Measurements from ENCODE around the gene XKR8.
A peak's percentile ranks its signal among the peaks of the same experiment; 100 is the strongest.

The XKR8 gene

DNA sequence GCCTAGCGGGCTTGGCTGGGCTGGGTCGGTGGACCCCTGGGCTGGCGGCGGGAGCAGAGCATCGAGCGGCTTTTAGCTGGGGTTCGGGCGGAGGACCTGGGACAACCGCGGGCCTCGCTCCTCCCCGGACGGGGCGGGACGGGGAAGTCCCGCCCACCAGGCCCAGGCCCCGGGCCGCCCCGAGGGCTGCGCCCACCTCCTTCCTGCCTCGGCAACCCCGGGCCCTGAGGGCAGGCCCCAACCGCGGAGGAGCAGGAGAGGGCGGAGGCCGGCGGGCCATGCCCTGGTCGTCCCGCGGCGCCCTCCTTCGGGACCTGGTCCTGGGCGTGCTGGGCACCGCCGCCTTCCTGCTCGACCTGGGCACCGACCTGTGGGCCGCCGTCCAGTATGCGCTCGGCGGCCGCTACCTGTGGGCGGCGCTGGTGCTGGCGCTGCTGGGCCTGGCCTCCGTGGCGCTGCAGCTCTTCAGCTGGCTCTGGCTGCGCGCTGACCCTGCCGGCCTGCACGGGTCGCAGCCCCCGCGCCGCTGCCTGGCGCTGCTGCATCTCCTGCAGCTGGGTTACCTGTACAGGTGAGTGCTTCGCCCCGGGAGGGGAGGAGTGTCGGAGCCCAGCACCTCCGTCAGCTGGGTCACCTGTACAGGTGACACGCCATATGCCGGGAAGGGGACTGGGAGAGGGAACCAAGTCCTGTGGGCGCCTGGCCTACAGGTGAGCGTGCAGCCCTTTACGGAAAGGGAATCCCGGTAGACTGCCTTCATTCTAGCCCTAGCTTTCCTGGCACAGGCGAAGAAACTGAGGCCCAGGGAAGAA lies at the start of gene XKR8:
XKR8 (plus strand) TSS at position 182 of the 812 bp plus-strand sequence; CDS start at position 279, 97 bp downstream.
- peak; percentile 80 for DNase-seq

DNA sequence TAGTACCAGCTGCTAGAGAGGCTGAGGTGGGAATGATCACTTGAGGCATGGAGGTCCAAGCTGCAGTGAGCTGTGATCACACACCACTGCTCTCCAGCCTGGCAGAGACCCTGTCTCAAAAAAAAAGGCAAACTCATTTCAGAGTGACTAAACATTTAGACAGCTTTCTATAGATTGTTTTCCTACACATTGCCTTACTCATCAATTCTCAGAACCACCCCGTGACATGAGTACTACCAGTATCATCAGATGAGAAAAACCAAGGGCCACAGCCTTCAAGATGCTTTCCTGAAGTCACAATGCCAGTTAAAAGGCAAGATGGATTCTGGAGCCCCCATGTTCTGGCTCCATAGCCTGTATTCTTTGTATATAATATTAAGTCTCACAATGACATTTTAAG lies 47.3 kb upstream of the XKR8 start:
- no peak for DNase-seq

GRCh38 chr1:27915082-27915575 lies 44.6 kb upstream of the XKR8 start:
- no peak for DNase-seq

GRCh38 chr1:27922272-27922671 lies 37.5 kb upstream of the XKR8 start:
- DNase-seq, result no peak

DNA sequence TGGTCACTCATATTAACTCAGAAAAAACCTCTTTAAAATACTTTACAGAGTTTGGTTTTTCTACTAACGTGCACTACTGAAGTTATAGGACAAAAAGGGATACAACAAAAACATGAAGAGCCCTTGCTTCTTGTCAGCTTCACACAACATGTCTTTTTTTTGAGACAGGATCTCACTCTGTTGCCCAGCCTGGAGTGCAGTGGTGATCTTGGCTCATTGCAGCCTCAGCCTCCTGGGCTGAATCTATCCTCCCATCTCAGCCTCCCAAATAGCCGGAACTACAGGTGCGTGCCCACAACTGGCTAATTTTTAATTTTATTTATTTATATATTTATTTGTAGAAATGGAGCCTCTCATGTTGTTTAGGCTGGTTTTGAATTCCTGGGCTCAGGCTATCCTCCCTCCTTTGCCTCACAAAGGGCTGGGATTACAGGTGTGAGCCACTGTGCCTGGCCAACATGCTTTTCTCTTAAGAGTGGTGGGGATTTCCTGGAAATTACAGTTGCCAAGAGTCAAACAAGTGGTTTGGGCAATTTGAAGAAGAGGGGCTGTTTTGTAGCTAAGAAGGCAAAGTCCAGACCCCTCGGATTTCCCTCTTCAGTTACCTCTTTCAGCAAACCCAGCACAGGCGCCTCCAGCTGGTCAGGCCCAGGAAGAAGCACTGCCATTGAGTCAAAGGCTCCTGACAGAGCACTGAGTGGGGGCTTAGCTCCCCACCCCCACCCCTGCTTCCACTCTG lies 31.4 kb upstream of the XKR8 start:
- DNase-seq, result no peak

DNA sequence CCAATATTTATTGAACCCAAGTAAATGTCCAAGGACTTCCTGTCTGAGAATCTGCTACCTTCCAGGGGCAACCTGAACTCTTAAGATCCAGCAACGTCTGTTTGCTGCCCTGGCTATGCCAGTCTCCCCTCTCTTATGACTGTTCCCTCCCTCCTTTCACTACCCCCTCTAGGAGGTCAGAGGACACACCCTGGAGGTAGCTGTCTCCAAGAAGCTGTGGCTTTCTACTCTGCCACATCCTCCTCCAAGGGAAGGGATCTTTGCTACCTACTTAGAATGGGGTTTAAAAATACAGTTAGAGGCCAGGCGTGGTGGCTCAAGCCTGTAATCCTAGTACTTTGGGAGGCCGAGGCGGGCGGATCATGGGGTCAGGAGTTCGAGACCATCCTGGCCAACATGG lies 28.6 kb upstream of the XKR8 start:
- DNase-seq, result no peak

DNA sequence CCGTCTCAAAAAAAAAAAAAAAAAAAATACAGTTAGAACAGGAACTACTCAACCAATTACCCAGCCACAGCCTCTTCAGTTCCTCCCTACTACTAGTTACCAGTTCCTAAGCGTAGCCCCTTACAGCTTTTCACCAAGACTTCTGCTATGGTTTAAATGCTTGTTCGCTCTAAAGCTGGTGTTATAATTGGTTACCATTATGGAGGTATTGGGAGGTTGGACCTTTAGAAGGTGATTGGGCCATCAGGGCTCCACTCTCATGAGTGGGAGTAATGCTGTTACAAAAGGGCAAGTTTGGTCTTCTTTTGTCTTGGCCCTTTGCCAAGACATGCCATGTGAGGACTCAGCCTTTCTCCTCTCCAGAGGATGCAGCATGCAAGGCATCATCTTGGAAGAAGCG lies 28.0 kb upstream of the XKR8 start:
- DNase-seq, result peak; percentile 3

- DNase-seq, result peak; percentile 67
Measured at GRCh38 chr1:27934818-27935549, 24.8 kb upstream of the XKR8 start, which contains the start of gene SMPDL3B. SMPDL3B (plus strand) TSS chr1:27935000; CDS start chr1:27935184, 184 bp downstream.

DNA sequence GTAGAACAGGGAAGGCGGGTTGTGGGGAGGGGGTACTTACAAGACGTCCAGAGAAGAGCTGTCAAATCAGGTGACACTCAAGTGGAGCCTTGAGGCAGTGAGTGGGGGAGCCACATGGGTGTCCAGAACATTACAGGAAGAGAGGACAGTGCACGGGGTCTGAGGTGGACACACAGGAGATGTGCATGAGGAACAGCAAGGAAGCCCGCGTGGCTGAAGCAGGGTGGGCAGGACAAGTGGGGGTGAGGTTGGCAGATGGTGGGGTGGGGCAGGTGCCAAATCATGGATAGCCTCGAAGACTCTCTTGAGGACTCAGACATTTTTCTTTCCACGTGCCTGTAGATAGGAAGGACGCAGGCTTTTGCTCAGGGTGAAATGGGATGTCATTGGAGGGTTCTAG lies 24.1 kb upstream of the XKR8 start:
- peak; percentile 26 for DNase-seq

- no peak for DNase-seq
Measured at GRCh38 chr1:27936370-27936769, 23.4 kb upstream of the XKR8 start.

DNA sequence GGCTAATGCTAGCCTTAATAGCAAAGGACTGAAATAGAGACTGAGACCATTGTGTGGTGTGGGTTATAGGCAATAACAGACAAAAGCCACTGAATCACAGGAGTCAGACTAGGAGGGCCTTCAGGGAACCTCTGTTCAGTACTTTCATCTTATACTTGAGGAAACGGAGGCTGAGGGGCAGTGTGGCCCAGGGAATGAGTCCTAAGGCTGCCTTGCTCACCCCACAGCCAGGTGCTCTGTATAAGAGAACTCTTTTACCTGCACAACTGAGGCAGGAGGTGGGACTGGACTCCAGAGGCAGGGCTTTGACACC lies 22.3 kb upstream of the XKR8 start:
- no peak for DNase-seq

DNA sequence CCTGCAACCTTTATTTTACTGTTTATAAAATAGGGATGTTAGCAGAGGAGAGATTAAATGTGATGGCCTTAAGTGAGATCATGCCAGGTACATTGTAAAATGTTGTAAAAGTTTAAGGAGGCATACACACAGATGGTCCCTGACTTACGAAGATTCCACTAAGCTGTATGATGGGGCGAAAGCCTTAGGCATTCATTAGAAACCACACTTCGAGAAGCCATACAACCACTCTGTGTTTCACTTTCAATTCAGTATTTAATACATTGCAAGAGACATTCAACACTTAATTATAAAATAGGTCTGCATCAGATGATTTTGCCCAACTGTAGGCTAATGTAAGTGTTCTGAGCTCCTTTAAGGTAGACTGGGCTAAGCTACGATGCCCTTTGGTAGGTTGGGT lies 21.3 kb upstream of the XKR8 start:
- no peak for DNase-seq

- DNase-seq, result no peak
Measured at GRCh38 chr1:27940297-27940696, 19.5 kb upstream of the XKR8 start.

DNA sequence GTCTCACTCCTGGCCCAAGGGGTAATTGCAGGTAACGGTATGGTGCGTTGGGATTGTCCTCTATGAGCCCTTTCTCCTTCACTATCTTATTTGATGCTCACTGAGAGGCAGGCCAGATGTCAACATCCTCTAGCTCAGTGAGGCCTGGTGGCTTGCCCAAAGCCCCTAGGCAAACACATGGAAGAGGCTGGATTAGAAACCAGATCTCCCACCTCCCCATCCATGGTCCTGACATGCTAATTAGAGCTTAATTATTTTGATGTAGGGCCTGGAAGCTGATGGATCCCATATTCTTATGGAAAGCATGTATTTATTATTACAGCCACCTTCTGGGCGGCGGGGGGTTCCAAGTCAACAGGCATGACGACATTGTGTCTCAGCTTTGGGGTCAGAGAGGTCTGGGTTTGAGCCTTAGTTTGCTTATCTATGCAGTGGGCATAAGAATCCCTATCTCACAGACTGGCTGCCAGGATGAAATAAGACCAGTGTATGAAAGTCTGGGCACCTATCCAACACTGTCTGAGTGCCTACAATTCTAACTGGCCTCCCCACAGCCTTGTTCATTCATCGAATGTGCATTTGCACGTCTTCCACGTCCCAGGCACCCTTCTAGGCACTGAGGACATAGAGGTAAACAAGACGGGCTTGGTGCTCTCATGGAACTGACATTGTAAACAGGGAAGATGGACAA lies 18.8 kb upstream of the XKR8 start:
- DNase-seq, result no peak

DNA sequence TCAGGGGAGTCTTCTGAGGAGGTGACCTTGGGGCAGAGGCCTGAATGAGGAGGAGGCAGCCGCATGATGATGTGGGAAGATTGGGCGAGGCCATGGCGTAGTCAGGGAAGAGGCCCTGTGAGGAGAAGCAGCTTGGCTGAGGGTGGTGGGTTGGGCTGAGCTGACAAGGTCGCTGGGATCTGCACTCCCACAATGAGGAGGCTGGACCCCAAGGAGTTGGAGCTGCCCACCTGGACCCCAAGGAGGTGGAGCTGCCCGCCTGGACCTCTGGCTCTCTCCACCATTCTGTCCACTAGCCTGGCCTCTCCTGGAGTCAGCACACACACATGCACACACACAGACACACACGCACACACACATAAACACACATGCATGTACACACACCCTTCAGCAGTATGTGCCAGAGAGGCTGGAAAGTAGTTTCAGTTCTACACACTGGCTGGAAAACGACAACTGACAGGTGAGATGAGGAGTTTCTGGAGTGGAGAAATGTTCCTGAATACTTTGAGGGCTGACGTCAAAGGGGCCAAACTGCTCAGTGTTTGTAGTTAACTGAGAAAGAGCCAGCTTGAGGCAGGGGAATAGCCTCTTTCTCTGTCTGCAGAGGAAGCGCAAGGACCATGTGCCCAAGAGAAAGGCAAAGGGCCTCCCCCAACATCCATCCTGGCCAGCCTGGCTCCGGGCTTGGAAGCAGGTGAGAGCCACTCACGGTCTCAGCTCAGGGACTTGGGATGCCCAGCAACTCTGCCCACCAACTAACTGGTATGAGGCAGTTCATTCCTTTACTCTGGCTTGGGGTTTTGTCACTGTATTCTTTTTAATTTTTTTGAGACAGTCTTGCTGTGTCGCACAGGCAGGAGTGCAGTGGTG lies 17.9 kb upstream of the XKR8 start:
- no peak for DNase-seq

DNA sequence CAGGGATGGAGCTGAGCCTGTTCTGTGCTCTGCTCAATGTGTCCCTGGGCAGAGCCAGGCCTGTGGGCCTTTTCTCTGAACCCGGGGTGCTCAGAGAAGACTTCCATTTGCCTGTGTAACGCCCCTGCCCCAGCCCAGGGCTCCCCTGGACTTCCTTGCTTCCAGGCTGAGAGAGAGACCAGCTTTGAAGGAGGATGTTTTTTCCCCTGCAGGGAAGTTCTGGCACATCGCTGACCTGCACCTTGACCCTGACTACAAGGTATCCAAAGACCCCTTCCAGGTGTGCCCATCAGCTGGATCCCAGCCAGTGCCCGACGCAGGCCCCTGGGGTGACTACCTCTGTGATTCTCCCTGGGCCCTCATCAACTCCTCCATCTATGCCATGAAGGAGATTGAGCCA lies 14.8 kb upstream of the XKR8 start:
- no peak for DNase-seq

- DNase-seq, result no peak
Measured at GRCh38 chr1:27949027-27949426, 10.7 kb upstream of the XKR8 start.

- DNase-seq, result no peak
Measured at GRCh38 chr1:27951396-27951795, 8.4 kb upstream of the XKR8 start.

DNA sequence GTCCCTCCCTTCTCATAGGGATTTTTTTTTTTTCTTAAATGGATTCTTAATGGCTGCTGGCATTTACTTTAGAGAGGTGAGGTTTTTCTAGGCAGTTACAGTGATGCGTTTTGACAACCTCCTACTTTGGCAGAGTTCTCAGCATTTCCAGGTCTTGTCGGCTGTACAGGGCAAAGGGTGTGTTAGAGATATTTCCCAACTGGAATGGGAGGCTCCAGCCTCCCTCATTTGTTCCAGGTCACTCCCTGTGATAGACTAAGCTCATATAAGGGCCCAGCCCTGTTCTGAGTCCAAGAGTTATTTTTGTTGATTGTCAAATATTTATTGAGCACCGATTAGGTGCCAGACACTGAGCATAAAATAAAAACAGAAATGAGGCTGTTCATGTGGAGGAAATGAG lies 7.6 kb upstream of the XKR8 start:
- no peak for DNase-seq

GRCh38 chr1:27954186-27954585 lies 5.6 kb upstream of the XKR8 start:
- no peak for DNase-seq

DNA sequence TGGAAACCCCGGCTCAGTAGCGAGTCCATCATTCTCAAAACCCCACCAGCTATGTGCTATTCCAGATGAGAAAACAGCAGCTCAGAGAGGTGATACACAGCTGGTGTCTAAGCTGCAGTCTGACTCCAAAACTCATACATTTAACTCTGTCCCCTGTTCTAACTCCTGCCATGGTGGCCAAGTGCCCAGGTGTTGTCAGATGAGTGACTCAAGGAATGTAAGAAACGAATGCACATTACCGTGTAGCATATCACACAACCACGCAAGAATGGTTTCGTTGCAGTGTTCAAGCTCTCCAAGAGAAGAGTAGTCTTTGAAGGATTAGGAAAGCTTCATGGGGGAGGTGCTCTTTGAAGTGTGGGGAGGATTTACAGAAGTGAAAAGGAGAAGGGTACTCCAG lies 4.7 kb upstream of the XKR8 start:
- no peak for DNase-seq

DNA sequence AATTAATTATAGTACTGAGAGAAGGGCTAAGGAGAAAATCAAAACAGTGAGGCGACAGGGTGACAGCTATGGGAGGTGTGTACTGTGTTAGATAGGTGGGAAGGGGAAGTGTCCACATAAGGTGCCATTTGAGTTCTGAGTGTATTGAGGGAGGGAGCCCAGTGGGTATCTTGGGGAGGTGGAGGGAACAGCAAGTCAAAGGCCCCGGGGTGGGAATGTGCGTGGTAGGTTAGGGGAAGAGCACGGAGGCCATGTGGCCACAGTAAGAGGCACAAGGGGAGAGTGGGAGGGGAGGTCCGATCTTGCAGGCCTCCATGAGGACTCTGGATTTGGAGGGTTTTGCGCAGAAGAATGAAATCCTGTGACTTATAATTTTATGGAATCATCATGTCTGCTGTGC lies 3.0 kb upstream of the XKR8 start:
- no peak for DNase-seq

Data from NCI-H2171 treated with DMSO at 0.1 percent for 48 hours (cell line).